Ascending aorta (tissue), 2 donors: ENCODE measurements around the gene DUS3L. TPM values are rescaled to one million over a fixed set of nuclear protein-coding genes. Genes with fewer than 3 reads are reported as not detected.

Experiments used
- DNase-seq, 2 donors: peaks; one replicate each; pipeline ENCODE4 v3.0.0-alpha.2; 2019; ENCODE audit warnings: low spot score in 2 of 2
- H3K27ac ChIP-seq, 2 donors: fragments of 200-600 bp; sonication (generic); one replicate each; pipeline ENCODE4 v1.5.1; 2016 to 2017; ENCODE audit warnings: mild to moderate bottlenecking in 1 of 2
- H3K27me3 ChIP-seq: fragments of 200-600 bp; sonication (generic); one replicate; pipeline ENCODE4 v1.5.1; 2017
- H3K36me3 ChIP-seq, 2 donors: fragments of 200-600 bp; sonication (generic); one replicate each; pipeline ENCODE4 v1.5.1; 2016
- H3K4me1 ChIP-seq, 2 donors: fragments of 200-600 bp; sonication (generic); one replicate each; pipeline ENCODE4 v1.5.1; 2016 to 2017; ENCODE audit warnings: mild to moderate bottlenecking in 1 of 2
- H3K4me3 ChIP-seq, 2 donors: fragments of 200-600 bp; sonication (generic); one replicate each; pipeline ENCODE4 v1.5.1; 2016 to 2017; ENCODE audit warnings: mild to moderate bottlenecking in 1 of 2
- H3K9me3 ChIP-seq, 2 donors: fragments of 200-600 bp; sonication (generic); one replicate each; pipeline ENCODE4 v1.5.1; 2016
- intact Hi-C: fragments of 100-400 bp; cut with DNase I; formaldehyde crosslinking; loops from one replicate; pipeline ENCODE4 v1.15.1; 2023
- total RNA-seq: library from RNA; depleted of rRNA; stranded (reverse); fragments of >200 nt; gene quantifications from one replicate; pipeline ENCODE4 v1.1.0, GENCODE V29; 2016
- TF ChIP-seq, protein P1 (sequence below), 3 experiments: fragments of 200-600 bp in 2 of 3; fragments of 450-650 bp in 1 of 3; sonication (generic) in 2 of 3; IDR thresholded peaks; one replicate each; pipeline ENCODE4 v1.5.1; 2016 to 2019; ENCODE audit warnings: antibody characterized with exemption in 3 of 3, mild to moderate bottlenecking in 1 of 3, moderate library complexity in 1 of 3

The DUS3L gene
- total RNA-seq, 1 donor from 2014 or later, result 13.1 TPM

DNA sequence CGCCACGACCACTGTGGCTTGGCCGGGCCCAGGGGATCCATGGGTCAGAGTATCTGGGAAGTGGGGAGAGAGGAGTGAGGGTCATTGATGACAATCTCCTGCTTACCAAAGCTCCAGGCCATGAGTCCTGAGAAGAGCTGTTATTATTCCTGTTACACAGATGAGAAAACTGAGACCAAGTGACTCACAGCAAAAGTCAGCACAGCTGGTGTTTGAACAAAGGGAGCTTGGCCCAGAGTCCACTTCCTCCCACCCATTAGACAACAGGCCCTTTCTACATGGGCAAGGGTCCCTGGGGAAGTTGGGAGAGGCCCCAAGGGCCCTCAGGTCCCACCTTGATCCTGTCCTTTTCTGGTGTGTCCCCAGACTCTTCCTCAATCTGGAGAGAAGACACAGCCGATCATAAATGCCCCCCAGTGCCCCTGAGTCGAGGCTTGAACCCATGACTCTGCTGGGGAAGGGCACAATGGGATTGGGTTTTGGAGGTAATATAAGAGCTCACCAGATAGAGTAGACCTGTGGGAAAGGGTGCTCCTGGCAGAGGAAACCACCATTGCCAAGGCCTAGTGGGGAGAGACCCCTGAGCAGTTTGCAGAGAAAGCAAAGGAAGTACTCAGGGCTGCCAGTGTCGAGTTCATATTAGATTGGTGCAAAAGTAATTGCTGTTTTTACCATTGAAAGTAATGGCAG, 41.7 kb upstream of the DUS3L start:
- H3K27me3 ChIP-seq, result peaks cover 10% of the 10 kb centered on the region
- intact Hi-C loops, result no loop called here
- H3K4me1 ChIP-seq, result peaks cover 0 to 5% of the 10 kb centered on the region in 2 donors
- TF ChIP-seq, protein P1, sequence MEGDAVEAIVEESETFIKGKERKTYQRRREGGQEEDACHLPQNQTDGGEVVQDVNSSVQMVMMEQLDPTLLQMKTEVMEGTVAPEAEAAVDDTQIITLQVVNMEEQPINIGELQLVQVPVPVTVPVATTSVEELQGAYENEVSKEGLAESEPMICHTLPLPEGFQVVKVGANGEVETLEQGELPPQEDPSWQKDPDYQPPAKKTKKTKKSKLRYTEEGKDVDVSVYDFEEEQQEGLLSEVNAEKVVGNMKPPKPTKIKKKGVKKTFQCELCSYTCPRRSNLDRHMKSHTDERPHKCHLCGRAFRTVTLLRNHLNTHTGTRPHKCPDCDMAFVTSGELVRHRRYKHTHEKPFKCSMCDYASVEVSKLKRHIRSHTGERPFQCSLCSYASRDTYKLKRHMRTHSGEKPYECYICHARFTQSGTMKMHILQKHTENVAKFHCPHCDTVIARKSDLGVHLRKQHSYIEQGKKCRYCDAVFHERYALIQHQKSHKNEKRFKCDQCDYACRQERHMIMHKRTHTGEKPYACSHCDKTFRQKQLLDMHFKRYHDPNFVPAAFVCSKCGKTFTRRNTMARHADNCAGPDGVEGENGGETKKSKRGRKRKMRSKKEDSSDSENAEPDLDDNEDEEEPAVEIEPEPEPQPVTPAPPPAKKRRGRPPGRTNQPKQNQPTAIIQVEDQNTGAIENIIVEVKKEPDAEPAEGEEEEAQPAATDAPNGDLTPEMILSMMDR (IDR thresholded peaks at IDR 0.05), result no peak
- H3K9me3 ChIP-seq, result no peaks in the 10 kb centered on the region
- no peak overlapping the region for H3K27ac ChIP-seq
- no peak for DNase-seq
- H3K36me3 ChIP-seq, result no peaks in the 10 kb centered on the region
- H3K4me3 ChIP-seq, result no peak overlapping the region

DNA sequence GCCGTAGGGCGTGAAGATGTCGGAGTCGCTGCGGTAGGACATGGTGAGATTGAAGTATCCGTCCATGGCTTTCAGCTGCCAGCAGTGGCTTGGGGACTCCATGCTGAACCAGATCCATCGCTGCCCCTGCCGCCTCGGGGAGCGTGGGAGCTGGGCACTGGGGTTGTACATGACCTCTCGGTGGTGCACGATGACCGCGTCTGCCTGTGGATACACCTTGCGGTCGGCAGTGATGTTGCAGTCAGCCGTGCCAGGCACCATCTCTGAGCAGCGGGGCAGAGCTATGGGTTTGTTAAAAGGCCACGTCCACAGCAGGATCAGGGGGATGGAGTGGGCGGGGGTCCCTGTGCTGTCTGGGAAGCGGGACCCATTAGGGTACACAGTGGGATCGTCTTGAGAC, 41.1 kb upstream of the DUS3L start:
- TF ChIP-seq, protein P1 (IDR thresholded peaks at IDR 0.05), result no peak
- no peak for DNase-seq
- intact Hi-C loops, result no loop called here
- Histone ChIP-seq H3K27ac (no peak overlapping the region), H3K36me3 (no peaks in the 10 kb centered on the region), H3K4me1 (peaks cover 0 to 5% of the 10 kb centered on the region in 2 donors), H3K4me3 (no peak overlapping the region), H3K27me3 (peaks cover 10% of the 10 kb centered on the region), H3K9me3 (no peaks in the 10 kb centered on the region)

DNA sequence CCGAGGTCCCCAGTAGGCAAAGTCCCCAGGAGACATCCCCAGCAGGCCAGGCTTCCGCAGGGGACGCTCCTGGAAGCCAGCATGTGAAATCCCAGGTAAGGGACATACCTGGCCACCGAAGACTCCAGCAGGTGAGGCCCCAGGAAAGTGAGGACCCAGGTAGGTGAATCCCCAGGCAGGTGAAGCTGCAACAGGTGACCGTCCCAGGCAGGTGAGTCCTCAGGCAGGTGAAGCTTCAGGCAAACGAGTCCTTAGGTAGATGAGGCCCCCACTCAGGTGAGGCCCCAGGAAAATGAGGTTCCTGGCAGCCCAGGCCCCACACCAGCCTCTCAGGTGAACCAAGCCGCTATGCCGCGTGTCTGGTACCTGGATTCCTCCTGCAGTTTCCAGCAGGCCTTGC, 40.2 kb upstream of the DUS3L start:
- peaks cover 10% of the 10 kb centered on the region for H3K27me3 ChIP-seq
- H3K4me3 ChIP-seq, result no peak overlapping the region
- peaks cover 0 to 5% of the 10 kb centered on the region in 2 donors for H3K4me1 ChIP-seq
- TF ChIP-seq, protein P1 (IDR thresholded peaks at IDR 0.05), result no peak
- no peak overlapping the region for H3K27ac ChIP-seq
- no peaks in the 10 kb centered on the region for H3K9me3 ChIP-seq
- no peak for DNase-seq
- no peaks in the 10 kb centered on the region for H3K36me3 ChIP-seq
- intact Hi-C loops, result no loop called here

DNA sequence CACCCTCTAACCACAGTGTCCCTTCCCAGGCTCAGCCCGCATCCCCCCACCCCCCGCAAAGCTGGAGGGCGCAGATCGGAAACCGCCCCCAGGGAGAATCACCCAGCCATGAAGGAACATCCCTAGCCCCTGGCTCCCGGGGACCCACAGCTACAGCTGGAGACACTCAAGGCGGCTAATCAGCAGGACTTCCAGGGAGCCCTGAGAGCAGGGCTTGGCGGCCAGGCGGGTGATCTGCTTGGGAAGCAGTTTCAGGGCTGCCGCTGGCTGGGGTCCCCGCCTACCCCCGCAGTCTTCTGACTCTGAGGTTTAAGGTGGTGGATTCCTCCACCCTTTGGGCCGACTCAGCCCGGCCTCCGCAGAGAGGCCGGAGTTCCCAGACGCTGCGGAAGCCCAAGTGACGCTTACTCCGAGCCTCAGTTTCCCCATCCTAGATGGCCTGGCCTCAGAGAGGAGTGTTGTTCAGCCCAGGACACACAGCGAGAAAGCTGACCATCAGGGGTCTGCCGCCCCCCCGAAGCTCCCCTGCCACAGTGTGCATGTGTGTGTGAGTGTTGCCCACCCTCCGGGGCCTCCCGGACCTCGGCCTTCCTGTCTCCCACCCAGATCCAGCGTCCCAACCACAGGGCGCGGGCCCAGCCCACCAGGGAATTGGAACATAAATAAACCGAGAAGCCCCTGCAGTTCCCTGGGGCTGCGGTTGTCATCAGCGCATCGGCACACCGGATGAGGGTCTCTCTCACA, 38.8 kb upstream of the DUS3L start:
- intact Hi-C loops, result no loop called here
- Histone ChIP-seq H3K4me1 (peaks cover 0 to 5% of the 10 kb centered on the region in 2 donors), H3K27me3 (peaks cover 10% of the 10 kb centered on the region), H3K4me3 (peak overlapping the region in 1 of 2 donors; percentile 61), H3K36me3 (no peaks in the 10 kb centered on the region), H3K9me3 (no peaks in the 10 kb centered on the region), H3K27ac (no peak overlapping the region)
- TF ChIP-seq, protein P1 (IDR thresholded peaks at IDR 0.05), result no peak
- DNase-seq, result no peak

DNA sequence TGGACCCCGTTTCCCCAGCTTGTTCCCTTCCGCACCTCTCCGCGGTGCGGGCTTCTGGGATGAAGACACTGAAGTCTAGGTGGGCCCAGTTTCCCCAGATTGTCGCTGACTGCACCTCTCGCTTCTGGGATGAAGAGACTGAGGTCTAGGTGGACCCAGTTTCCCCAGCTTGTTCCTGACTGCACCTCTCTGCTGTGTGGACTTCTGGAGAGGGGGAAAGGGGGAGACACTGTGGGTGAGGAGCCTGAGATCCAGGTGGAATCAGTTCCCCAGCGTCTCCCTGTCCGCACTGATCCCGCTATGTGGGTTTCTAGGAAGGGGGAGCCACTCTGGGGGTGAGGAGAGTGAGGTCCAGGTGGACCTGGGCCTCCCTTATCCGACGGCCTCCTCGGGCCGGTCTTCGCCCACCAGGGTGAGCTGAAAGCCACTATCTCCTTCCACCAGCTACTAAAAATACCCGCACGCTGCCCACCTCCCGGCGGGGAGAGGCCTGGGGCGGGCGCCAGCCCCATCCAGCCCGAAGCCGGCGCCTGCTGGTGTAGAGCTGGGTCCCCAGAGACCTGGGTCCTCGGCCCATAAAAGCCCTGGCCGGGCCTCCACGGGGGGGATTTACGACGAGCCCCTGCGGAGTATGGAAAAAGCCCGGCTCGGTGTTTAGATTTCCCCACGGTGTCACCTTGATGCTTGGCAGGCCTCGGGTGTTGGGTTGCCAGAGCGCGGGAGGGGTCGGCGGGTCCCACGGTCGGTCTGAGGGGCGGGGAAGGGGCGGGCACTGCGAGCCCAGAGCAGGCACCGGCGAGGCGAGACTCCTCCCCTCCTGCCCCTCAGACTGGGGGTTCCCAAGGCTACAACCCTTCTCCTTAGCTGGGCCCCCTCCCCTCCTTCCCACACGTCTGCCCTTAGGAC, 38.0 kb upstream of the DUS3L start:
- Histone ChIP-seq H3K4me3 (peak overlapping the region; percentile 54 to 61), H3K27ac (peak overlapping the region in 1 of 2 donors; percentile 25), H3K36me3 (no peaks in the 10 kb centered on the region), H3K9me3 (no peaks in the 10 kb centered on the region), H3K4me1 (peaks cover 0 to 5% of the 10 kb centered on the region in 2 donors), H3K27me3 (peaks cover 10% of the 10 kb centered on the region)
- intact Hi-C loops, result no loop called here
- DNase-seq, result no peak
- TF ChIP-seq, protein P1 (IDR thresholded peaks at IDR 0.05), result no peak
